Erythroblast (primary cell): ENCODE measurements around the gene PLEKHA5.

Experiments
- GATA1 ChIP-seq: IDR thresholded peaks from 2 replicates; pipeline ENCODE4 v1.6.1; 2011; ENCODE audit warnings: low read depth, mild to moderate bottlenecking, control low read depth, low read length, moderate library complexity
- POLR2A ChIP-seq: IDR thresholded peaks from 2 replicates; pipeline ENCODE4 v1.6.1; 2011; ENCODE audit warnings: mild to moderate bottlenecking, low read length

DNA sequence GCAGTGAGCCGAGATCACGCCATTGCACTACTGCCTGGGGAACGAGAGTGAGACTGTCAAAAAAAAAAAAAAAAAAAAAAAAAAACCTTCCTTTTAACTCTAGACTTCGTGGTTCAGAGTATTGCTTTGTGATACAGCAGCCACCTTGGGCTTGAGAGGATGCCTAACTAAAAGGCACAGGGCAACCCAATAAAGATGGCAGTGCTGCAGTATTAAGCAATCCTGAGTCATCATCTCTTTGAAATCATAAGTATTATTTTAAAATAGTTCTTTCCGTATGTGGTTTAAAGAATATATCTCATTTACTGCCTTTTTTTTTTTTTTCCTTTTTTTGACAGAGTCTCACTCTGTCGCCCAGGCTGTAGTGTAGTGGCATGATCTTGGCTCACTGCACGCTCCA is 116.1 kb downstream of the PLEKHA5 start:
- TF ChIP-seq POLR2A (no peak), GATA1 (no peak)
